Cardiac fibroblast (primary cell): ENCODE data around the gene CCT5.

ENCODE experiments used
- DNase-seq, 2 donors: peaks; one replicate each; pipeline versions ENCODE4 v3.0.0 to v3.0.0-alpha.2; 2010; ENCODE audit warnings: low read depth in 2 of 2
- H3K4me3 ChIP-seq, 2 donors: replicated peaks in 1 of 2; 1 replicate in 1 of 2; 2 replicates in 1 of 2; pipeline ENCODE4 v1.5.1; 2011; ENCODE audit warnings: low read depth in 2 of 2, low read length in 2 of 2, mild to moderate bottlenecking in 2 of 2, moderate library complexity in 1 of 2
- TF ChIP-seq, protein P1 (sequence below): IDR thresholded peaks from one replicate; pipeline ENCODE4 v1.5.1; 2011; ENCODE audit warnings: low read depth, mild to moderate bottlenecking, low read length, inconsistent platforms

The CCT5 gene

DNA sequence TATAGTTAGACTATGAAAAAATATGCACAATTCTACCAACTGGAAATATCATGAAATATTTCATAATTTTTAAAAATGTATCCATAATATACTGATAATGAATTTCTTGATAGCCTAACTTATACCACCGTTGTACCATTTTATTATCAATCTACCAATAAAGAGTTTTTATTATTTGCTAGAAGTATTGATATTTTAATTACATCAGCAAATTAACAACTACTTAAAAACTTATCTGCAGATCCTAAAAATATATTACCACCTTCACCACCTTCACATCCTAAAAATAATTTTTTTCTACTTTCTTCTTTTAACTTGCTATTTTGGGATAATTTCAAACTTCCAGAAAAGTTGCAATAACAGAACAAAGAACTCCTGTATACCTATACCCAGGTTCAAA is 21.8 kb upstream of the CCT5 start:
- no peak for DNase-seq
- TF ChIP-seq, protein P1, sequence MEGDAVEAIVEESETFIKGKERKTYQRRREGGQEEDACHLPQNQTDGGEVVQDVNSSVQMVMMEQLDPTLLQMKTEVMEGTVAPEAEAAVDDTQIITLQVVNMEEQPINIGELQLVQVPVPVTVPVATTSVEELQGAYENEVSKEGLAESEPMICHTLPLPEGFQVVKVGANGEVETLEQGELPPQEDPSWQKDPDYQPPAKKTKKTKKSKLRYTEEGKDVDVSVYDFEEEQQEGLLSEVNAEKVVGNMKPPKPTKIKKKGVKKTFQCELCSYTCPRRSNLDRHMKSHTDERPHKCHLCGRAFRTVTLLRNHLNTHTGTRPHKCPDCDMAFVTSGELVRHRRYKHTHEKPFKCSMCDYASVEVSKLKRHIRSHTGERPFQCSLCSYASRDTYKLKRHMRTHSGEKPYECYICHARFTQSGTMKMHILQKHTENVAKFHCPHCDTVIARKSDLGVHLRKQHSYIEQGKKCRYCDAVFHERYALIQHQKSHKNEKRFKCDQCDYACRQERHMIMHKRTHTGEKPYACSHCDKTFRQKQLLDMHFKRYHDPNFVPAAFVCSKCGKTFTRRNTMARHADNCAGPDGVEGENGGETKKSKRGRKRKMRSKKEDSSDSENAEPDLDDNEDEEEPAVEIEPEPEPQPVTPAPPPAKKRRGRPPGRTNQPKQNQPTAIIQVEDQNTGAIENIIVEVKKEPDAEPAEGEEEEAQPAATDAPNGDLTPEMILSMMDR, result no peak
- H3K4me3 ChIP-seq, result no peak overlapping the region

DNA sequence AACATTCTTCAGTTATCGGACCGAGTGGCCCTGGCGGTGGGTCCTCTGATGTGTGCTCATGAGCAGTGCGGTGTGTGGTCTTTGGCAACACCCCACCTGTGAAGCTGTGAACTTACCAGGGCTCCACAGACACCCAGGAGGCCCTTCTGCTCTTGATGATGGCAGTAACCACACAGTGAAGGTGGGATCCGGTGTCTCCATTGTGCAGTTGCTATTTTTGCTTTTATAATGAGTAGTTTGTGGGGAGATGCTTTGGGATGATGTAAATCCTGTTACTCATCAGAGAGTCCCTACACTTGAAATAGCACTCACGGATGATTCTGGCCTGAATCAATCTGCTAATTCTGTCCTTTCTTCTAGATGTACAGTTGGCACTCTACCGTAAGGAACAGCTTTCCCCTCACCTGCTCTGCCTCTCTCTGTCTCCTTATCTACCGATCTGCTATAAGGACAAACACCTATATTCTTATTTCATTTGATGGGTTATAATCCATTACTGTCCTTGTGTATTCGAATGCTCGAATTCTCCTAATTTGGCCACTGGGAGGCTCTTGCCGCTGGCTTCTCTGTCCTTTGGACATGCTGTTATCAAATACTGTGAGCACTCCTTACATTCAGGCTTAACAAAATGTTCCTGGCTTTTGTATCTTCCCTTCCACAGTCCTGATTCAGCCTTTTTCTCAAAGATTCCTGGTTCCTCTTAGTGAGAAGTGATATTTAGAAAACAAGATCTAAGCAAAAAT is 20.6 kb upstream of the CCT5 start:
- no peak overlapping the region for H3K4me3 ChIP-seq
- peak; percentile 25 to 90 for DNase-seq
- TF ChIP-seq, protein P1, result peak; percentile 36

- no peak for DNase-seq
- H3K4me3 ChIP-seq, result no peak overlapping the region
- TF ChIP-seq, protein P1, result no peak
These were observed 17.7 kb upstream of the CCT5 start for GRCh38 chr5:10232386-10232785.

- no peak overlapping the region for H3K4me3 ChIP-seq
- DNase-seq, result no peak
- TF ChIP-seq, protein P1, result no peak
These were observed 17.1 kb upstream of the CCT5 start for GRCh38 chr5:10233011-10233410.

GRCh38 chr5:10233505-10233904 is 16.6 kb upstream of the CCT5 start:
- peak; percentile 86 to 93 for DNase-seq
- TF ChIP-seq, protein P1, result peak; percentile 31
- no peak overlapping the region for H3K4me3 ChIP-seq

DNA sequence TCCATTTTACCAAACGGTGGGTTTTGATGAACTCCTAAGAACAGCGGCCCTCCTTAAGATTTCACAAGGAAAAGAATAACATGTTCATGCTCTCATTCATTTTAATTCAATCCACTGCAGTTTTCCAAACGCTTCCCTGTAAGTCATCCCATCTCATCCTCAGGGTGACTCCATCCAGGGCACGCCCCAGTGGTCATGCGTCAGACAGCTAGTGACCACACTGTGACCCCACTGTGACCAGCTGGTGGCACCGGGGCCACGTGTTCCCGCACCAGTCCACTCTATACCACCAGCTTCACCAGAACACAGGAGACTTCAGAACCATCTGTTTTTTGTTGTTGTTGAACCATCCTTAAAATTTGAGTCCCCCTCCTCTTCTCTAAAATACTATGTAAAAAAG is 14.7 kb upstream of the CCT5 start:
- TF ChIP-seq, protein P1, result no peak
- H3K4me3 ChIP-seq, result no peak overlapping the region
- peak in 1 of 2 donors; percentile 18 for DNase-seq

DNA sequence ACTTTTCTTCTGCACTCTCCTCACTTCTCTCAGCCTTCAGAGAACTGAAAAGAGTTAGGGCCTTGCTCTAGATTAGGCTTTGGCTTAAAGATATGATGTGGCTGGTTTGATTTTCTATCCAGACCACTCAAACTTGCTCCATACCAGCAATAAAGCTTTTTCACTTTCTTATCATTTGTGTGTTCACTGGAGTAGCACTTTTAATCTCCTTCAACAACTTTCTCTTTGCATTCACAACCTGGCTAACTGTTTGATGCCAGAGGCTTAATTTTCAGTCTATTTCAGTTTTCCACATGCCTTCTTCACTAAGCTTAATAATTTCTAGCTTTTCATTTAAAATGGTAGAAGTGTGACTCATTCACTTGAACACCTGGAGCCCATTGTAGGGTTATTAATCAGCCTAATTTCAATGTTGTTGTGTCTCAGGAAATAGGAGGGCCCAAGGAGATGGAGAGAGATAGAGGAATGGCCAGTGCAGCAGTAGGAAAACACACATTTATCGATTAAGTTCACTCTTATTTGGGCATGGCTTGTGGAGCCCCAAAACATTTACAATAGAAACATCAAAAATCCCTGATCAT is 6.3 kb upstream of the CCT5 start:
- no peak overlapping the region for H3K4me3 ChIP-seq
- TF ChIP-seq, protein P1, result no peak
- DNase-seq, result no peak
